PC-3 (cell line): Measurements from ENCODE around the gene SAPCD2.

Experiments
- CTCF ChIP-seq: fragments of 300-600 bp; sonication (generic); conservative IDR thresholded peaks from 2 replicates; pipeline ENCODE4 v1.5.1; 2017; ENCODE audit warnings: antibody characterized with exemption, low read depth, mild to moderate bottlenecking, low read length
- EZH2 ChIP-seq: fragments of 300-600 bp; sonication (generic); IDR thresholded peaks from one replicate; pipeline ENCODE4 v1.6.1; 2017; ENCODE audit warnings: antibody characterized with exemption, mild to moderate bottlenecking, low read length; ENCODE audit not compliant: unreplicated experiment
- EZH2phosphoT487 ChIP-seq: fragments of 300-600 bp; sonication (generic); IDR thresholded peaks from 2 replicates; pipeline ENCODE4 v1.6.1; 2018; ENCODE audit warnings: mild to moderate bottlenecking, antibody characterized with exemption, low read length, borderline replicate concordance

GRCh38 chr9:137022662-137023008, 47.7 kb downstream of the SAPCD2 start:
- no peak for TF ChIP-seq CTCF
- TF ChIP-seq EZH2 = no peak
- TF ChIP-seq EZH2phosphoT487 = no peak
